NCI-H2107 (cell line): Measurements from ENCODE around the gene CEP295NL.
"Not testable (repeated sequence)": the region's sequence is repeated elsewhere in the genome, so short reads cannot be mapped to it uniquely, and the experiment has no call there.

ENCODE experiments used
- DNase-seq: peaks from one replicate; lab custom pipeline; 2025; lab: John Stamatoyannopoulos, UW

The CEP295NL gene

DNA sequence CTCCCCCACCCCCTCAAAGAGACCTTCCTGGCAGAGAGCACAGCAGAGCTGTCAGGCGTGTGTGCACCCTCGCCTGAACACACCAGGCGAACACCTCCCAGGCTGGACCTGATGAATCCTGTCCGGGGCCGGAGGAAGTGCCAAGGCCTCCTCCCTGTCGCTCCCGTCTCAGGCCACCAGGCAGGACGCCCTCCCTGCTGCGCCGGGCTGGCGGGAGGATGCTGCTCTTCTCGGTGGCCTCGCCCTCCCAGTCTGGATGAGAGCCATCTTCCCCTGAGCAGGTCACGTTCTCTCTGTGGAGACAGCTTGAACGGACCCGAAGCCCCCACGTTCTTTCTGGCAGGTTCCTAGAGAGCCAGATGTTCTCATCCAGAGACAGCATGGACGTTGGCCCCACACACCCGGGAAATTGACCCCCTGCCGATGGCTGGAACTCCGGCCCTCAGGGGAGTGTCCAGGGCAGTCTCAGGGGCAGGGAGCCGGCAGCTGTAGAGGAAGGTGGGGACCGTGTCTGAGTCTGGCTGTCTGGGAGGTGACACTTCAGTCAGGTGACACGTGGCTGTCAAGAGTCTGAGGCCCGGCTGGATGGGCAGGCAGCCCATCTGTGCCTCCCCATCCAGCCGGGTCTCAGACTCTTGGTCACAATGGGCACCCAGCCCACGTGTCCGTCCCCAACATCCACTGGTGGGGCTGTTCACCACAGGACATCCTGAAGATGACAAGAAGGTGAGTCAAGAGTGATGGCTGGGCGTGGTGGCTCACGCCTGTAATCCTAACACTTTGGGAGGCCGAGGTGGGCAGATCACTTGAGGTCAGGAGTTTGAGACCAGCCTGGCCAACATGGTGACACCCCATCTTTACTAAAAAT is 27.1 kb upstream of the CEP295NL start:
- no peak for DNase-seq

DNA sequence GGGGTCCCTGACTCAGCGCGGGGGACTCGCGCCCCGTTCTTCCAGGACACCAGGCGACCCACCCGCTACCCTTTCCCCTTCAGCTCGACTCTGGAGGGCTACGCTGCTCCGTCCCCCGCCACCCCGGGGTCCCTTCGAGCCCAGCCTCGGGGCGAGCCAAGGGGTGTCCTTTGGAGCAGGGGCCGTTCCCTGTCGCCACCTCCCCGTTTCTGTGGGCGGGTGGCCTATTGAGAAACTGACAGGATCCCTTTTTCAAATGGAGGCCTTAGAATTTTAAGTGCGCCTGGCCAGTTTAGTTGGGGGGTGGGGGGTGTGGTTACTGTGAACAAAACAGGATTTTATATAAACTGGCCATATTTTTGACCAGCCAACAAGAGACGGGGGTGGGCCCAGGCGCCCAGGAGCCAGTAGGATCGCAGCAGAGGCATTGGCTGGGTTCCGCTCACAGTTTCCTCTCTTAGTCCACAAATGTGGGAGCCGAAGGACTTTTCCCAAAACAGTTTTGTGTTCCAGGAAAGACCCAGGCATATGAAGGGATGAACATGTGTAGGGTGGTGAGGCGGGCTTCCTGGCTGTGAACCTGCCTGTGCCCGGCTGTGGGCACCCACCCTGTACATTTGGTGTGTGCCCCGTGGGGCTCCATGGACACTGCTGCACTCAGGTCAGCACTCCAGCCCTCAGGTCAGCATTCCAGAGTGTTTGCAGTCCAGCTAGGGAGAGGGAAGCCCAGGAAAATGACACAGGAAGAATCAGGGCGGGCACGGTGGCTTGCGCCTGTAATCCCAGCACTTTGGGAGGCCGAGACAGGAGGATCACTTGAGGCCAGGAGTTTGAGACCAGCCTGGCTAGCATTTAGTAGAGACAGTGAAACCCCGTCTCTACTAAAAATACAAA is 22.9 kb upstream of the CEP295NL start:
- DNase-seq = no peak

DNA sequence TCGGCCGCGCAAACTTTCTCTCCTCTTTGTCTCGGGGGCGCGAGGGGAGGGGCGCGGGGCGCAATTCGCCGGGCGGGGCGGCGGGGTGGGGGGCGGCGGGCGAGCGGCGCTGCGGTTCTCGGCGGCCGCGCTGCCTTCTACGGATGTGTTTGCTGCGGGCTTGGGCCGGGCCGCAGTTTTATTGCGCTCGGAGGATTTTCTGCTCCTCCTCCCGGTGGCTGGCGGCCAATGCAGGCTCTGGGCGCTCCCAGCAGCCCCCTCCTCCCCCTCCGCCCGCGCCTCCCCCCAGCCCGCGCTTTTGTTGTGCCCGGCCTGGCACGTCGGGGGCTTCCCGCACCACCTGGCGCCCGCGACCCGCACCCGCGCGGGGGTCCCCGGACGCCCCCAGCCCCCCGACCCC is 22.2 kb upstream of the CEP295NL start, which contains the start of gene TIMP2:
Gene TIMP2 (minus strand): TSS at position 154 of the 400 bp plus-strand sequence. CDS start 299 bp downstream, outside the sequence.
- peak; percentile 88 for DNase-seq

DNA sequence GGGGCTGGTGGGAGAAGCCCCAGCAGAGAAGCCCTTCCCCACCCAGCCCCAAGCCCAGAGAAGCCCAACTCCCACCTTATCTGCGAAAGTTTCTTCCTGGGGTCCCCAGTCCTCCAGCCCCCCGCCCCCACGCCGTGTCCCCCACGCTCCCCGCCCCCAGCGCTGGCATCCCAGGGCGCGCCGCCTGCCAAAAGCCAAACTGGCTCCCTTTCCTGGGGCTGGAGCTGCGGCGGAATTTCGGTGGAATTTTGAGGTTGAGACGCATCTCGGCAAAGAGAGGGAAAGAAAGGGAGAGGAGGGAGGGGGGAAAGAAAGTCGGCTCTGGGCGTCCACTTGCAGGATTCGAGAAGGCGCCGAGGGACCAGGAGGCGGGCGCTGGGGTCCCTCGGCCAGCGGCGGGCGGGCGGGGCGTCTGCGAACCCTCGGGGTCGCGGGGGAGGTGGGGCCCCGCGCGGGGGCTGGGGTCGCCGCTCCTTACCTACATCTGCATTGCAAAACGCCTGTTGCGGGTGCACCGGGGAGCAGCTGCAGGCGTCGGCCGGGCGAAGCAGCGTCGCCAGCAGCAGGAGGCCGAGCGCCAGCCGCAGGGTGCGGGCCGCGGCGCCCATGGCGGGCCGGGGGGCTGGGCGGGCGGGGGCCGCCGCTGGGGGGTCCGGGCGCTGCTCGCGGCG is 21.6 kb upstream of the CEP295NL start:
- no peak for DNase-seq

DNA sequence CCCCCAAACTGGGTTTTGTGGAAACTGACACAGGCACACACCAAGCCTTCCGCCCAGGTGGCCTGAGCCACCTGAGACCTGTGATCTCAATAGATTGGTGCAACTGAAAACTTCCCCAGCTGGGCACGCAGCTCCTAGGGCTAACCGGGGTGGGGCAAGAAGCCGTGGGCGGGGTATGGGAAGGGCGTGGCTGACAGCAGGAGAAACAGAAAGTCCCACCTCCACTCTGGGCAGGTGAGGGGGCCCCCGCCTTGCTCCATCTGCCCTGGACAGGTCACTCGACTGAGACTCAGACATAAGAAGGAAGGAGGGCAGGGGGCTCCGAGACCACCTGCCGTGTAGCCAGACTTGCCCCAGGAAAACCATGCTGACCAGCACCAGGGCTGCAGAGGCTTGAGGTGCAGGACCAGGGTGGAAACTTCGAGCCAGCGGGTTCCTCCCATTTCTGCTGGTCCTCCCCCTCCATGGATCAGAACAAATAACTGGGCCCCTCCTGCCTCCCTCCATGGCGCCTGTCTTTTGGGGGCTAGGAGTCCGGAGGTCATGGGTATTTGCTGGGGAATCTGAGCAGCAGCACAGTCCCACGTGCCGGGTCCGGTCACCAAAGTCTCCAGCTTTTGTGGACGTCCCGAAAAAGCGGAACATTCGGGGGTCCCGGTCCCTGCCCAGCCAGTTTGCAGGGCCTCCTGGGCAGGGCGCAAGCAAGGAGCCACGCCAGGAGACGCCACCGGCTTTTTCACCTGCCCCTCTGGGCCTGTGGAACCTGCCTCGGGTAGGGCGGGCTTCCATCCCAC is 20.9 kb upstream of the CEP295NL start:
- DNase-seq = no peak

DNA sequence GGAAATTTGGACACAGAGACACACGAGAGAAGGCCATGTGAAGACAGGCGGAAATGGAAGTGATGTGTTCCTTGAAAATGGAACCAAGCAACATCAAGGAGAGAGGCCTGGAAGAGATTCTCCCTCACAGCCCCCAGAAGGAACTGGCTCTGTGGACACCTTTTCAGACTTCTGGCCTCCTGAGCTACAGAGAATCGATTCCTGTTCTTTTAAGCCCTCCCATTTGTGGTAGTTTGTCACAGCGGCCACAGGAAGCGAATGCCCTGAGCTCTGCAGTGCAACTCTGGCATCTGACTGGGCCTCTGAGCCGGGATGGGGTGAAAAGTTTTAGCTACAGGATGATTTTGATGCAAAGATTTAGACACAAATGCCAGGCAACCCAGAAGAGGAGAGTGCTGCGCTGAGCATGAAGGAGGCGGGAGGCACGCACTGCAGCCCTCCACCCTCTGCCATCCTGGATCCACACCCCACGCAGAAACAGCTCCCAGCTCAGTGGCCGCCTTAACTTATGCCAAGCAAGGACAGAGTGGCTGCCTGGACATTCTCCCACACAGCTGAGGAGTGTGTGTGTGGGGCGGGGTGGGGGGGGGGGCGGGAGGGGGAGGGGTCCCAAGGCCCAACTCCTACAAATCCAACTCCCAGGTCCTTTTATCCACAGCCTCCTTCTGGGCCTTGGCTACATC is 20.0 kb upstream of the CEP295NL start:
- no peak for DNase-seq

DNA sequence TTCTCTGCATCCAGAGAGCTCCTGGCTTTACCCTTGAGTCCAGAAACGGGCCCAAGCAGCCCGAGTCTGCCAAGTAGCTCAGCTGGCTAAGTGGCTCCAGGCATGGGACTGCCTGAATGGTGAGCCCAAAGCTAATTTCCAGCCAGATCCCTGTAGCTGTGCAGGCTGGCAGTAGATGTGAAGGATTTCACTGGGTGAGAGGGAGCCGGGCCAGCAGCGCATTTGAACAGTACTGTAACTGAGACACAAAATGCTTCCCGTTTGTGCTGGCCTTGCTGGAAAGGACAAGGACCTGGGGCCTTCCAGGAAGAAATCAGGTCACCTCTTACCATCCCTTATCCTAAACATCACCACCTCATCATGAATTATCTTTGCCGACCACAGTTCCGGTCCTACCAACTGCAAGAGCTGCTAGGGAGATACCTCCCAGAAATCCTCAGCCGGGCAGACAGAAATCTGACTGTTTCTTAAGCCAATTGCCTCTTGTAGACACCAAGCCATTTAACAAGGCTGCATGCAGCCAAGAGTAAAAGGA is 18.5 kb upstream of the CEP295NL start:
- no peak for DNase-seq

DNA sequence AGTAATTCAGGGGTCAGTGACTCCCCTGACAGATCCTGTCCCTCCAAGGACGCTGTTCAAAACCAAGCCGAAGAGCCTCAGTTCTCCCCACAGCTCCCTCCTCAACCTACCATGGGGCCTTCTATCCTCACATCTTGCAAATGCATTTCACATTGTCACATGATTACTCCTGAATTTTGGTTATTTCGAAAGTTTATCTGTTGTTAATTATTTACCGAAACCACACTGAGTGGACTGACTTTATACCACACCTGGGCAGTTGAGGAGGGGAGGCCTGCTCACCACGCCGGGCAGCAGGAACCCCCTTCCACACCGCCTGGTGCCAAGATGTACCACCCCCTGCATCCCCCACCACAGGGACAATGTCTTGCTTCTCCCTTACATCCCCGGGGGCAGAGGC is 17.5 kb upstream of the CEP295NL start:
- no peak for DNase-seq

DNA sequence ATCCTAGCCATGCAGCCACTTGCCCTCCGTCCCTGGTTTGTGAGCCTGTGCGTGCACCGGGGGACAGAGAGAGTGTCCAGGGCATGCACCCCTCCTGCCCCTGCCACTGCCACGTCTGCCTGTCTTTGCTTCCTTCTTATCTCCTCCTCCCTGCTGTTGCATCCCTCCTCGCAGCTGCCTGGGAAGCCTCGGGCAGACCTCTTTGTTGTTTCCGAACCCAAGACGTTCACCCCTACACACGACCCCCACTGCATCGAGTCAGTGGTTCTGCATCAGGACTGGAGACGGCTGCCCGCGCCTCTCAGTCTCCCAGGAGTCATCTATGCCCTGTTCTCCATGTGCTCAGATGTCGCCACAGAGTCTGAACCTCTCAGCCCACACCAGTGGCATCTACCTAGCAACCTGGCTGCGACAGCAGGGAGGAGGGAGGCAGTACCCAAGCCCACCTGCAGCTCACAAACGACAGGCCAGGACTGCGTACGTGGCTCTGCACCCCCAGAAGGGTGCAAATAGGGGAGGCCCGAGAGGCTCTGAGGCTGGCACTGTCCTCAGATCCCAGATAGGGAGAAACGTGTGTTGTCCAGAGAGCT is 17.0 kb upstream of the CEP295NL start:
- DNase-seq = no peak

DNA sequence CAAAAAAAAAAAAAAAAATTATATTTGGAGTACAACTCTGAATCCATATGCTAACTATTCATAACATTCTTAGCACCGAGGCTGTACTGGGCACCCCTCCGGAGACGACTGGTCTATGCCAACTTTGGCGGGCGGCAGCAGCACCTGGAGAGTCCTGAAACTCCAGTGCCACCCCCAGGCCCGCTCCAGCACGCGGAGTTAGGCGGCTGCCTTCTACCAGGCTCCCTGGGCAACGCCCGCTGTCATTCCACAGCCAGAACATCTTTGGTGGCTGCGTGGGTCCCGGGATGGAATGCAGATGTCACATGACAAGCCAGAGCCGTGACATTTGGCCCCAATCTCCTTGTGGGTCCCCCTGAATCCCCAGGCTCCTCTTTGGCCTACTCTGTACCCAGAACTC is 16.0 kb upstream of the CEP295NL start:
- DNase-seq = no peak

DNA sequence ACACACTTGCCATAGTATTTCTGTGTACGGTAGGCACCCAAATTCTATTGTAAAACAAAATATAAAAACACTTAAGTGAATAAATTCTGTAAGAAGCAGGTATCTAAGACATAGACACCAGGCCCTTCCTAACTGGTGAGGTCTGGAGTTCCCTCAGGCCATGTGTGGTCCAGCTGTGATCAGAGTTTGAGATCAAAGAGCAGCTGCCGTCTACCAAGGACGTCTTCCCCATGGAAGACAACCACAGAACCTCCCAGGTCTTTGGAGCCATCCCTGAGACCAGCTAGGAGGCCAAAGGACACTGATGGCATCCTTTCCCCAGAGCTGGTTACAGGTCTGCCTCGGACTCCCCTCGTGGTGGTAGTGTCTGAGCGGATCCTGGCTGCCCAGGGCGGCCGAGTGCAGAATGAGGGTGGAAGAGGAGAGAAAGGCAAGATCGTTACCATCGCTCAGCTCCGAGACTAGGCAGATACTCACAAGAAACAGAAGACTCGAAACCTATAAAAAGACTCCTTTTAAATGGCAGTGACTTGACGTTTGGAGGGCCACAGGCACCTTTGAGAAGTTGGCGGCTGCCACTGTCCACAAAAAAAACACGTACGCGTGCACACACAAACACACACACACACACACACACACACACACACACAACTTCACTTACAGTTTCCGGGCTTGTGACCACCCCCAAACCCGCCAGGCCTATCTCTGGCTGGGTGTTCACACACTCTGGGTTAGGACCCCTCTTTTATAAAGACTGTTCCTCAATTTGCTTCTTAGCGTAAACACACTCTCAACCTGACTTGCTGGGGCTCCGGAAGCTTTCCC is 14.7 kb upstream of the CEP295NL start:
- DNase-seq = no peak

DNA sequence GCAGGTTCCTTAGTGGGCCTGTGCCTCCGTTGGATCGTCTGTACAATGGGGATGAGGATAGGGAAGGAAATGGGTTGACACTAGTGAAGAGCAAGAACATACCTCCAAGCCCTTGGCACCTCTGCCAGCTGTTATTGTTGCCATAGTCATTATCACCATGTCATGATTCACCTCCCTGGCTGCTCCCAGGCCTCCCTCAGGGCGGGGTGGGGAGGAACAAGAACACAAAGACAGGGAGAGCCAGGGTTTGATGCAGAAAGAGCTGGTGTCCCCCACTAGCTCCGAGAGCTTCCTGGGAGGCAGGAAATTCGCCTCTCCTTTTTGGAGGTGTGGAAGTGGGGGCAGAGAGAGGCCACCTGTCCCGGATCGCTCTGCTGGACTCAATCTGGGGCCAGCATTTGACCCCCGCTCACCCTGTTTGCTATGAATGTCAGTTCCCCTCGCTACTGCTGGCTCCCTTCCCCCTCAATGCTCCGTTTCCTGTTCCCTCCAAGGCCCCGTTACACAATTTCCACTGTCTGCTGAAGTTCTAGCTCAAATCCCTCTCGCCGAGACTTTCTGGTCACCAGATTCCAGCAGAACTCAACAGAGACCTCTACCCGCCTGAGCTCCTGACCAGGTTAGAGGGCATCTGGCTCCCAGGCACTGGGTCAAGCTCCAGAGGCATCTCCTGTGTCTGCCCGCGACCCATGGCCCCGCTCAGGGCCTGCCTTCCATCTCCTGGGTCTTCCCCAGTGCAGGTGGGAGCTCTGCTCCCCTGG is 13.1 kb upstream of the CEP295NL start:
- no peak for DNase-seq

DNA sequence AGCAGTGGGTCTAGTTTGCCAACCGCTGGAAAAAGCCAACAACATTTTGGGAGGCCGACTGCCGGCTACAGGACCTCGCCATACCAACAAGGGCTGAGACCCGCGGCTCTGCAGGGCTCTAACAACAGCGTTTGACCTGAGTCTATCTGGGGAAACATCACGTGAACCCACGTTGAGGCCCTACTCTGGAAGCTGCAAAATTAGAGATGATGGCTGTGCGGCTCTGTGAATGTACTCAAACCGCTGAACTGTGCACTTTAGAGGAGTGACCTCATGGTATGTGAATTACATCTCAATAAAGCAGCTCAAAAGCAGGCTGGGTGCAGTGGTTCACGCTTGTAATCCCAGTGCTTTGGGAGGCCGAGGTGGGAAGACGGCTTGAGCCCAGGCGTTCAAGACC is 10.1 kb upstream of the CEP295NL start:
- no peak for DNase-seq

DNA sequence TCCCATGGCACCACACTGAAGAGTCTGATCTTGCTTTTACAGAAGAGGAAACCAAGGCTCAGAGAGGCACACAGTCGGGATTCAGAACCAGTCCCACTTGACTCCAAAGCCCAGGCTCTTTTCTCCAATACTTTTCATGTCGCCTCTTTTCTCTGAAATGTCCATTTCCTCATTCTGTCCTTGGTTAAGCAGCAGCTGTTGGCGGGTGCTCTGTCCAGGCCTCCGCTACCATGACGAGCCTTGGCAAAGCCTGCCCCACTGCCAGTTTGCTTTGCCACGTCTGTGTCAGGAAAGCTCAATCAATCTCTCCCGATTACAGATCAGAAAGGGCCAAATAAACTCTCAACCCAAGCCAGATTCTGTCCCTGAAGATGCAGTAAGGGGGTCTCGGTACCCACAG is 9.1 kb upstream of the CEP295NL start:
- no peak for DNase-seq

DNA sequence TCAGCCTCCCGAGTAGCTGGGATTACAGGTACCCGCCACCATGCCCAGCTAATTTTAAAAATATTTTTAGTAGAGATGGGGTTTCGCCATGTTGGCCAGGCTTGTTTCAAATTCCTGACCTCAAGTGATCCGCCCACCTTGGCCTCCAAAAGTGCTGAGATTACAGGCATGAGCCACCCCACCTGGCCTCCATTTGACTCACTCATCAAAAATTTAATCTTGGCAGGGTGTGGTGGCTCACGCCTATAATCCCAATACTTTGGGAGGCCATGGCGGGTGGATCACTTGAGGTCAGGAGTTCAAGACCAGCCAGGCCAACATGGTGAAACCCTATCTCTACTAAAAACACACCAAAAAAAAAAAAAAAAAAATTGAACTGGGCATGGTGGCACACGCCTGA is 8.5 kb upstream of the CEP295NL start:
- DNase-seq = not testable (repeated sequence)

DNA sequence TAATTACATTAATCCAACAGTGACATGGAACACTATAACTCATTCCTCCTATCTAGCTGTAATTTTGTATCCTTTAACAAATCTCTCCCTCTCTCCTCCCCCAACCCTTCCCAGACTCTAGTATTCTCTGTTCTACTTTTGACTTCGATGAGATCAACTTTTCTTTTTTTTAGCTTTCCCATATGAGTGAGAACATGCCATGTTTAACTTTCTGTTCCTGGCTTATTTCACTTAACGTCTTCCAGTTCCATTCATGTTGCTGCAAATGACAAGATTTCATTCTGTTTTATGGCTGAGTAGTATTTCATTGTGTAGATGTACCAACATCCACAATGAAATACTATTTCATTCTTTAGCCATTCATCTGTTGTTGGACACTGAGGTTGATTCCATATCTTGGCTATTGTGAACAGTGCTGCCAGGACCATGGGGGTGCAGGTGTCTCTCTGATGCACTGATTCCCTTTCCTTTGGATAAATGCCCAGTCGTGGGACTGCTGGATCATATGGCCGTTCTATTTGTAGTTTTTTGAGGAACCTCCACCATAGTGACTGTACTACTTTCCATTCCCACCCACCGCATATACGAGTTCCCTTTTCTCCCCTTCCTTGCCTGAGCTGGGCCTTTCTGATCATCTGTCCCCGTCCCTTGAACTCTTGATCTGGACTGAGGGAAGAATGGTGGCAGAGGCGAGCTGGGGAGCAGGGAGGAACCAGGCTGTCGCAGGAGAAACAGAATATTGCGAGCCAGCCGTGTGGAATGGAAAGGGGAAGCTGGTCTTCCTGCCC is 7.7 kb upstream of the CEP295NL start:
- no peak for DNase-seq

DNA sequence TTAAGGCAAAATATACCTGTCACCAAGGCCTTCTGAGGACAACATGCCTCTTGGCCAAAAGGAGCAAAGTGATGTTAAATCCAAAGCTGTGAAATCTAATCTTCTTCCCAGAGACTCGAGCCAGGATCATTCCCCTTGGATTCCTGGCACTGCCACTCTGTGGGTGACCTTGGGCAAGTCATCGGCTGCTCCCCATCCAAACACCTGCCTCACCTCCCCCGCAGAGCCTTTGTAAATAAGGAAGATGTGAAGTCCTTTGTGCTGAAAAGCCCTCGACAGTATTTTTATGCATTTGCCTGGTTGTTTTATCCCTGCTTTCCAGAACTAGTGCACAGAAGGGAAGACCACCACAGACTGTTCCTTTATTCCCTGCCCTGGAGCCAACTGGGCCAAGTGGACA is 5.4 kb upstream of the CEP295NL start:
- DNase-seq = no peak

DNA sequence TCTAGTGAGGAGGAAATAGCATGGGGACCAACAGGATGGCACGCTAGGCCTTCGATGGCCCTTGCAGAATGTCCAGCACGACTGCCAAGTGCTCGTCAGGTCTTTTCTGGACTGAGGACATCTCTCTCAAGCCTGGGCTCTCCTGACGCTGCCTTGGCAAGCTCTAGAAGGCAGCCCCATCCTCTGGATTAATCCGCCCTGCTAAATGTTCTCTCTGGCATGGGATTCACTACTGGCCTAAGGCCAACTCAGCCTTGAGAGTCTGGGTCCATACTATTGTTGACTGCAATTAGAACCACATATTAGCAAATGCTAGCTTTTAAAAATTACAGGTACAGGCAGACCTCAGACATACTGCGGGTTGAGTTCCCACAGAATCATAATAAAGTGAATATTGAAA is 2.5 kb upstream of the CEP295NL start:
- no peak for DNase-seq
